HG03159 (cell line): ENCODE data around the gene ATG10.
"Not testable (repeated sequence)": the region's sequence is repeated elsewhere in the genome, so short reads cannot be mapped to it uniquely, and the experiment has no call there.

Experiments
- ATAC-seq: cut with Tn5 transposase; IDR thresholded peaks from one replicate; pipeline ENCODE4 v1.9.1; 2021; ENCODE audit warnings: mild to moderate bottlenecking, moderate library complexity; ENCODE audit not compliant: unreplicated experiment

The ATG10 gene

GRCh38 chr5:82269363-82269762 is 297.5 kb downstream of the ATG10 start:
- not testable (repeated sequence) for ATAC-seq

- ATAC-seq, result not testable (repeated sequence)
Observed at GRCh38 chr5:82272571-82273356, 300.9 kb downstream of the ATG10 start.

- ATAC-seq, result not testable (repeated sequence)
Observed at GRCh38 chr5:82273426-82273825, 301.6 kb downstream of the ATG10 start.

- ATAC-seq, result no peak
Observed at GRCh38 chr5:82274343-82275211, 302.8 kb downstream of the ATG10 start.

GRCh38 chr5:82275216-82275664 is 303.4 kb downstream of the ATG10 start:
- ATAC-seq, result no peak

- ATAC-seq, result no peak
Observed at GRCh38 chr5:82276800-82277612, 305.2 kb downstream of the ATG10 start.

GRCh38 chr5:82277613-82277986 is 305.8 kb downstream of the ATG10 start:
- ATAC-seq, result no peak

- peak; percentile 93 for ATAC-seq
Observed at GRCh38 chr5:82277987-82278710, 306.3 kb downstream of the ATG10 start, which contains the start of gene RPS23. Gene RPS23, minus strand, starts transcription at chr5:82278354. Its CDS starts 31 bp downstream, at chr5:82278323.

GRCh38 chr5:82278711-82279370 is 307.0 kb downstream of the ATG10 start:
- no peak for ATAC-seq

GRCh38 chr5:82283893-82284292 is 312.1 kb downstream of the ATG10 start:
- no peak for ATAC-seq

- no peak for ATAC-seq
Observed at GRCh38 chr5:82285206-82285605, 313.4 kb downstream of the ATG10 start.

GRCh38 chr5:82287625-82288024 is 315.8 kb downstream of the ATG10 start:
- no peak for ATAC-seq

GRCh38 chr5:82290005-82290404 is 318.2 kb downstream of the ATG10 start:
- ATAC-seq, result no peak

GRCh38 chr5:82290908-82291307 is 319.1 kb downstream of the ATG10 start:
- no peak for ATAC-seq

GRCh38 chr5:82291420-82291819 is 319.6 kb downstream of the ATG10 start:
- no peak for ATAC-seq

- no peak for ATAC-seq
Observed at GRCh38 chr5:82295144-82295543, 323.3 kb downstream of the ATG10 start.

GRCh38 chr5:82295959-82296531 is 324.2 kb downstream of the ATG10 start:
- ATAC-seq, result no peak

GRCh38 chr5:82296929-82297328 is 325.1 kb downstream of the ATG10 start:
- no peak for ATAC-seq

GRCh38 chr5:82297711-82298110 is 325.9 kb downstream of the ATG10 start:
- ATAC-seq, result no peak
